Prostate gland (tissue), 2 donors: ENCODE measurements around the gene ZNF490. TPM values are rescaled to one million over a fixed set of nuclear protein-coding genes. Genes with fewer than 3 reads are reported as not detected.

Experiments used
- DNase-seq: peaks from one replicate; pipeline ENCODE4 v3.0.0-alpha.2; 2019; ENCODE audit warnings: low spot score
- H3K27ac ChIP-seq, 2 donors: fragments of 200-600 bp; sonication (generic); 2 replicates each; pipeline ENCODE4 v1.5.1; 2017 to 2019
- H3K27me3 ChIP-seq: fragments of 200-600 bp; sonication (generic); replicated peaks from 2 replicates; pipeline ENCODE4 v1.5.1; 2019; ENCODE audit not compliant: insufficient read depth
- H3K36me3 ChIP-seq, 2 donors: fragments of 200-600 bp; sonication (generic); 1 replicate in 1 of 2; 2 replicates in 1 of 2; pipeline versions ENCODE4 v1.5.1 to v1.8.1; 2017 to 2019
- H3K4me1 ChIP-seq: fragments of 200-600 bp; sonication (generic); replicated peaks from 2 replicates; pipeline ENCODE4 v1.5.1; 2019
- H3K4me3 ChIP-seq, 2 donors: fragments of 200-600 bp; sonication (generic); 2 replicates each; pipeline ENCODE4 v1.5.1; 2017 to 2019
- H3K9me3 ChIP-seq: fragments of 200-600 bp; sonication (generic); 2 replicates; pipeline ENCODE4 v1.5.1; 2017
- CTCF ChIP-seq, 4 experiments: fragments of 200-600 bp in 2 of 4; fragments of 450-650 bp in 2 of 4; sonication (generic) in 2 of 4; IDR thresholded peaks; 1 replicate in 3 of 4; 2 replicates in 1 of 4; pipeline ENCODE4 v1.5.1; 2016 to 2019; ENCODE audit warnings: antibody characterized with exemption in 4 of 4, mild to moderate bottlenecking in 2 of 4, moderate library complexity in 2 of 4
- POLR2A ChIP-seq: fragments of 450-650 bp; IDR thresholded peaks from one replicate; pipeline ENCODE4 v1.6.1; 2016; ENCODE audit warnings: antibody characterized with exemption, mild to moderate bottlenecking
- POLR2AphosphoS5 ChIP-seq: sonication (generic); formaldehyde crosslinking; IDR thresholded peaks from one replicate; pipeline ENCODE4 v1.6.1; 2017; ENCODE audit warnings: antibody characterized with exemption
- WGBS: methylation state at CpG from one replicate; pipeline ENCODE4 v1.1.5; 2018; 5-methylcytosine and 5-hydroxymethylcytosine counted together
- intact Hi-C: fragments of 100-400 bp; cut with DNase I; formaldehyde crosslinking; loops from one replicate; pipeline ENCODE4 v1.14.2; 2022
- total RNA-seq, 2 donors: library from RNA; depleted of rRNA; stranded (reverse); fragments of >200 nt; gene quantifications; one replicate each; pipeline ENCODE4 v1.1.0, GENCODE V29; 2016

Gene ZNF490
- total RNA-seq: 1 to 10 TPM; 7.2 to 8.9 TPM

GRCh38 chr19:12610540-12611360 is at the start of gene ZNF490, which contains the start of gene ZNF791:
Gene ZNF490 (minus strand): TSS chr19:12610813. CDS start chr19:12610680, 133 bp downstream.
Gene ZNF791 (plus strand): TSS chr19:12610920. CDS start chr19:12611080, 160 bp downstream.
- Histone ChIP-seq H3K27me3 (no peaks in the 10 kb centered on the region), H3K4me1 (no peaks in the 10 kb centered on the region), H3K9me3 (no peaks in the 10 kb centered on the region), H3K4me3 (peak within 1 kb of the TSS; percentile 80 to 91), H3K27ac (peak within 1 kb of the TSS; percentile 96 to 98), H3K36me3 (no peaks in the 10 kb centered on the region)
- WGBS: under 1% methylated on average over 43 of the region's 61 CpGs
- peak; percentile 99 for DNase-seq
- TF ChIP-seq POLR2AphosphoS5 (peak; percentile 99), CTCF (IDR thresholded peaks at IDR 0.05) (peak in 1 of 4 experiments; percentile 19), POLR2A (peak; percentile 84)
- intact Hi-C loops: loop anchor here (5.0 kb wide), 1 partner anchor 57 kb away; the partner anchor contains the start of genes MAN2B1 and WDR83

GRCh38 chr19:12657966-12658365 is 47.4 kb upstream of the ZNF490 start:
- H3K4me1 ChIP-seq: no peaks in the 10 kb centered on the region
- H3K27ac ChIP-seq: no peak overlapping the region
- no peak overlapping the region for H3K4me3 ChIP-seq
- no peaks in the 10 kb centered on the region for H3K9me3 ChIP-seq
- H3K36me3 ChIP-seq: no peaks in the 10 kb centered on the region
- DNase-seq: no peak
- no peak for TF ChIP-seq POLR2AphosphoS5
- no peak for TF ChIP-seq POLR2A
- TF ChIP-seq CTCF (IDR thresholded peaks at IDR 0.05): no peak
- 91% methylated on average over 21 of the region's 22 CpGs for WGBS
- intact Hi-C loops: no loop called here
- no peaks in the 10 kb centered on the region for H3K27me3 ChIP-seq

- intact Hi-C loops: no loop called here
- Histone ChIP-seq H3K4me1 (no peaks in the 10 kb centered on the region), H3K36me3 (no peaks in the 10 kb centered on the region), H3K9me3 (no peaks in the 10 kb centered on the region), H3K27ac (no peak overlapping the region), H3K4me3 (no peak overlapping the region), H3K27me3 (no peaks in the 10 kb centered on the region)
- TF ChIP-seq POLR2A (no peak), POLR2AphosphoS5 (no peak), CTCF (IDR thresholded peaks at IDR 0.05) (no peak)
- WGBS: 73% methylated on average over 50 of the region's 50 CpGs
- DNase-seq: no peak
Measured at GRCh38 chr19:12656899-12657571, 46.4 kb upstream of the ZNF490 start.

- DNase-seq: no peak
- no peak overlapping the region for H3K27ac ChIP-seq
- H3K4me1 ChIP-seq: no peaks in the 10 kb centered on the region
- intact Hi-C loops: no loop called here
- no peaks in the 10 kb centered on the region for H3K27me3 ChIP-seq
- TF ChIP-seq POLR2A (no peak), CTCF (IDR thresholded peaks at IDR 0.05) (no peak), POLR2AphosphoS5 (no peak)
- H3K4me3 ChIP-seq: no peak overlapping the region
- H3K36me3 ChIP-seq: no peaks in the 10 kb centered on the region
- WGBS: 95% methylated on average over 8 of the region's 8 CpGs
- no peaks in the 10 kb centered on the region for H3K9me3 ChIP-seq
Measured at GRCh38 chr19:12655546-12655945, 44.9 kb upstream of the ZNF490 start.
